ENCODE measurements around the gene PRKAG2.
A peak's percentile ranks its signal among the peaks of the same experiment; 100 is the strongest.
"Not testable (repeated sequence)": the region's sequence is repeated elsewhere in the genome, so short reads cannot be mapped to it uniquely, and the experiment has no call there.

PRKAG2 gene

GRCh38 chr7:151759591-151760042 lies 117.3 kb downstream of the PRKAG2 start:
- DNase-seq: peak; percentile 54 to 63

- DNase-seq: no peak
These were observed 118.0 kb downstream of the PRKAG2 start for GRCh38 chr7:151758622-151759540.

GRCh38 chr7:151757274-151757673 lies 119.6 kb downstream of the PRKAG2 start:
- DNase-seq: no peak

DNA sequence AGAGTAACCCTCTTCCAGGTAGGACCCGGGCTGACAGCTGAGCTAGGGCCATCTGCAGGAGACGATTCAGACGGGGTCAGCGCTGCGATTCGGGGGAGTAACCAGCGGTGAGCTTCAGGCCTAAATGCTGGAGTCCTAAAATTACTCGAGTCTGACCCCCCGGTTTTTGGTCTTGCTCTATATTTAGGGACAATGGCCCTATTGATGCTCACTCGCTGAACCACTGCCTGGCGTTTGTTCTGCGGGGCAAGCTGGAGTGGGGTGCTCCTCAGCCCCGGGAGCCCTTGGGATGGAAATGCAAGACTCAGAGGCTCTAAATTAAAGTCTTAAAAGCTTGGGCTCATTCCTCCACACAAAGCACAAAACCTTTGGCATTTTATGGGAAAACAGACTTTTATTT lies 120.0 kb downstream of the PRKAG2 start:
- no peak for DNase-seq

DNA sequence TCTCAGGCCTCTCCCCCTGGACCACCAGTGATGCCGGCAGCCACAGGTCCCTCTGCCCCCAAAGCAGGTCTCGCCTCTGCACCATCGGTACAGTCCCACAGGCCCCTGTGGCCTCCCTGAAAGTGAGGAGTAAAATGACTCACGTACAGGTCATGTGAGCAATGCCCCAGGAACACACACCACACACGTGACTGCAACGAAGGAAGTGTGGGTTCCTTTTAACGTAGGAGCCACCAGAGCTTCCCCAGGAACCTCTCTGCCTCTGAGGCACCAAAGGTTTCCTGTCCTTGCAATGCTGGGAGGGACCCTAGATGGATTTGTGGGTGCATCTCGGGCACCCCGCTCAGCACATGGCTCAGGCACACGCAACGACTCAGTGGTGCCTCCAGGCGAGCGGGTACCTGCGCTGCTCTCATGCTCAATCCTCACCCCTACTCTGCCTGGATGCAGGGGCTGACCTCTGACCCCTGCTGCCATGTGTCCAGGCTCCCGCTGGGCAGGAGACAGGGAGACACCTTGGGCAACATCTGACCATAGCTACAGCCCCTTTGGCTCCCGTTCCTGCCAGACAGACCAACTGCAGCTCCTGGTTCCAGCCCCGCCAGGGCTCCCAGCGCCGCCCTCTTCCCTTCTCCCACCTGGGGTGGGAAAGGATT lies 120.7 kb downstream of the PRKAG2 start:
- peak; percentile 58 to 64 for DNase-seq

DNA sequence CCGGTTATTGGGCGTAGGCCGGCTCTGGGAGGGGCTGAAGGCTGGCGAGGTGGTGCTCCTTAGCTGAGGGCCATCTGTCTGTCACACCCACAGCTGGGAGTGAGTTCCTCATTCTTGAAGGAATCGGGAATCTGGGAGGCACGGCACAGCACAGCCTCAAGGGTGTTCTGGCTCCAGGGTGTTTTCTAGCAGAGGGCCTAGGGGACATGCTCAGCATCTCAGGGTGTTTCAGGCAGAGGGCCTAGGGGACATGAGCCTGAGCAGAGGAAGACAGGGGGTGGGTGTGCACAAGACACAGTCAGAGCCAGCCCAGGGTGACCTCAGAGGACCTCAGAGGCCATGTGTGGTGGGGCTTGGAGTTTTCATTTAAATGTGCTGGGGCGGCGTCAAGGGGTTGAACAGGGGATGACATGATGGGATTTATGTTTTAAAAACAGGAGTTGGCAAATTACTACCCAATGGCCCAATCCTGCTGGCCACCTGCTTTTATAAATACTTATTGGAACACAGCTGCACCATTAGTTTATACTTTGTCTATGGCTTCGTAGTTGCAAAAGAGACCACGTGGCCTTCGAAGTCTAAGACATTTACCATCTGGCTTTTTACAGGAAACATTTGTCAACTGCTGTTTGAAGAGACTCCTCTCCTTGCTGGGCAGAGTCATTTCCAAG lies 121.6 kb downstream of the PRKAG2 start:
- DNase-seq: no peak

DNA sequence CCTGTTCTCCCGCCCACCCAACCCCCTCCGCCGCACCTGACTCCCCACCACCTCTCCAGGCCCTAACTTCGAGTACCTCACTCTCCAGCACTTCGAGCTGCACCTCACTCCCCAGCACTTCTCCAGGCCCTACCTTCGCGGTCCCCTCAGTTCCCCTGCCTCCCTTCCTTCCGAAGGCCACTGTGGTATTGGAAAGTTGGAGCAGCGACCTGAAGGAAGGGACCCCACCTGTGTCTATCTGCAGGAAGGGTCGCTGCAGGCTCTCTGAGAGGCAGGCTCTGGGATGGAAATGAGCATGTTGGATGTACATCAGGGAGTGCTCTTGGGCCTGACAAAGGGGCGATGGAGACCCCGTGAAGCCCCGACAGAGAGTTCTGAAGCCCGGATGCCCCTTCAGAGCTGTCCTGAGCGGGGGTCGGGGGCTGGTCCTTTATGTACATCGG lies 122.2 kb downstream of the PRKAG2 start:
- no peak for DNase-seq

GRCh38 chr7:151754142-151754590 lies 122.7 kb downstream of the PRKAG2 start:
- no peak for DNase-seq

GRCh38 chr7:151752816-151753595 lies 123.9 kb downstream of the PRKAG2 start:
- DNase-seq: no peak

DNA sequence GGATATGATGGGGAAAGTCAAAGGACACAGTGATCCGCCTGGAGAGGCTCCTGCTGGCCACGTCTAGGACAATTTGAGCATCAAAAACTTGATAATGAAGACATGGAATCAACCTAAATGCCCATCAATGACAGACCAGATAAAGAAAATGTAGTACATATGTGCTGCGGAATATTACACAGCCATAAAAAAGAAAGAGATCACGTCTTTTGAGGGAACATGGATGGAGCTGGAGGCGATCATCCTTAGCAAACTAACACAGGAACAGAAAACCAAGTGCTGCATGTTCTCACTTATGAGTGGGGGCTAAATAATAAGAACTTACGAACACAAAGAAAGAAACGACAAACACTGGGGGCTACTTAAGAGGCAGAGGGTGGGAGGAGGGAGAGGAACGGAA lies 124.9 kb downstream of the PRKAG2 start:
- DNase-seq: no peak

DNA sequence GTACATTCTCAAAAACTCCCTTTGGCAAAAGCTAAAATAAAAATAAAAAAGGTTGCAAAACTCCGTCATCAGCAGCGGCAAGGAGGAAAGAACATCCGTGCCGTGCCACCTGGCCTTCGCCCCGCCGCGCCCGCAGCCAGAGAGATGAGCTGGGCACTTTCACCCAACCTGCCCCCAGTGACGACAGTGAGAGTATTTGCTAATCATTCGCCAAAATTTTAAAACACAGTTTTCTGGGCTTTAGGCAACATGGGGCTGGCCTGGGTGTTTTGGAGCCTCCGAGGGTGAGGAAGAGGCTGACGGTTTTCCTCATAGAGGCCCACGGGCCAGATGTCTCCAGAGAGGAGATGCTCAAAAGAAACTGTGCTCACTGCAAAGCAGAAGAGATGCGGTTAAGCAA lies 128.2 kb downstream of the PRKAG2 start:
- no peak for DNase-seq

DNA sequence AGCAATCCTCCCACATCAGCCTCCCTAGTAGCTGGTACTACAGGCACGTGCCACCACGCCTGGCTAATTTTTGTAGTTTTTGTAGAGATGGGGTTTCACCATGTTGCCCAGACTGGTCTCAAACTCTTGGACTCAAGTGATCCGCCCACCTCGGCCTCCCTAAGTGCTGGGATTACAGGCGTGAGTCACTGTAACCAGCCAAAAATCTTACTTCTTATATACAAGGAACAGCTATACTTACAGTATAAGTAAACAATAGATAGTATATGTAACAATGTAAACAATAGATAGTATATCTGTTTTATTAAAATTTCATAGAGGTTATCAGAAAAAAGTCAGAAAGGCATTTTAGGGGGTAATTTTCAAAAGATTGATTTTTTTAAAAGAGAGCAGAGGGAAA lies 128.9 kb downstream of the PRKAG2 start:
- DNase-seq: not testable (repeated sequence)

DNA sequence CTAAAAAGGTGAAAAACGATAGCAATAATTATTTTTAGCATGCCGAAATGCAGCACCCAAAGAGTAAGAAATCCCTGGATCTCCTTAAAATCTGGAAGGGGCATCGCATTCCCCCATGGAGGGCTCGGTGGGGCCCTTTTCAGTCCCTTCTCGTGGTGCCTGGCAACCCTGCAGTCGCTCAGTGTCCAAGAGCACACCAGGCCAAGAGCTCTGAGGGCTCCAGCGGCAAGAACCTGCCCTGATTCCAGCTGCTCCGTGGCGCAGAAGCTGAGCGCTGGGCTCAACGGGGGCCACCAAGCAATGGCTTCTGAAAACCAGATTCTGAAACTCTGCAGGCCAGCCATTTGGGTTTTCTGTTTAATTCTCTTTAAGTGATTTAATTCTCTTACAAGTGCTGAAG lies 131.2 kb downstream of the PRKAG2 start:
- no peak for DNase-seq

- no peak for DNase-seq
These were observed 132.0 kb downstream of the PRKAG2 start for GRCh38 chr7:151744656-151745638.

DNA sequence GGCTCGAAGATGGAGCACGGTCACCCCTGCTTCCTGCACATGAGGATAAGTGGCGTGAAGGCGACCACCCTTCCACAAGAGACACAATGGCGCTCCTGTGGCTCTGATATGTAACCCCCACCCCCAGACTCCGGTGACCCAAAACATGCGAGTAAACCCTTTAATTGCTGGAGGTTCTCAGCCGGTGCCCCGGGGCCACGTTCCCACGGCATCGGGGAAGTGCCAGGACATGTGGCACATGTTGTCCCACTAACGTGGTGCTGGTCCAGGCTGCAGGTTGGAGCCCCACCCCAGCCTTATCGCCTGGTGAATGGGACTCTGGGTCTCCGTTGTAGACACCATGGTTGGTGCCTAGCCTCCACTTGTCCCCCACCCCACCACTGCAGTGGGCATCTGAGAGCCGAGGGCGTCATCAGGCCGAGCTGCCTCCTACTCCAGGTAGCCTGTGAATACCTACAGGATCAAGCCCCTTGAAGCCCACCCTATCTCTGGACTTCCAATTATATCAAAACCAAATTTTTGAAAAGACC lies 132.8 kb downstream of the PRKAG2 start:
- DNase-seq: no peak

DNA sequence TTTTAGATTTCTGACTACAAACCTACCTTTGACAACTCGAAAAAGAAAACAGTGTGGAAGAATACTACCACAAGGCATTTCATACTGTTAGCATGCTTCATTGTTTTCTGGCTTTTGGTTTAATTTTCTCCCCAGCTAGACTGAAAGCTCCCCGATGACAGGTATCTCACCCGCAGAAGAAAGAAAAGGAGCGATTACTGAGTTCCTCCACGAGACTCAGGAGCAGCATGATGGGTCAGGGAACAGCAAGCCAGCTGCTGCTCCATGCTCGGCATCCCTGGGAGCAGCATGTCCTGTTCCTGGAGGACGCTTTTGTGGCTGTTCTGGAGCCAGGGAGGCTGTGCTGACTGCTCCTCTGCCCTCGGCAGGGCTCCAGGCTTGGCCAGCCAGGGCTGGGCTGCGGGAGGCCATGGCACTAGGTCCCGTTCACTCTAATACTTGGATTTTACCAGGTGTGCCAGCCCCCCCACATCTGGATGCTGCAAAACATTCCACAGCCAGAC lies 133.4 kb downstream of the PRKAG2 start:
- DNase-seq: no peak

DNA sequence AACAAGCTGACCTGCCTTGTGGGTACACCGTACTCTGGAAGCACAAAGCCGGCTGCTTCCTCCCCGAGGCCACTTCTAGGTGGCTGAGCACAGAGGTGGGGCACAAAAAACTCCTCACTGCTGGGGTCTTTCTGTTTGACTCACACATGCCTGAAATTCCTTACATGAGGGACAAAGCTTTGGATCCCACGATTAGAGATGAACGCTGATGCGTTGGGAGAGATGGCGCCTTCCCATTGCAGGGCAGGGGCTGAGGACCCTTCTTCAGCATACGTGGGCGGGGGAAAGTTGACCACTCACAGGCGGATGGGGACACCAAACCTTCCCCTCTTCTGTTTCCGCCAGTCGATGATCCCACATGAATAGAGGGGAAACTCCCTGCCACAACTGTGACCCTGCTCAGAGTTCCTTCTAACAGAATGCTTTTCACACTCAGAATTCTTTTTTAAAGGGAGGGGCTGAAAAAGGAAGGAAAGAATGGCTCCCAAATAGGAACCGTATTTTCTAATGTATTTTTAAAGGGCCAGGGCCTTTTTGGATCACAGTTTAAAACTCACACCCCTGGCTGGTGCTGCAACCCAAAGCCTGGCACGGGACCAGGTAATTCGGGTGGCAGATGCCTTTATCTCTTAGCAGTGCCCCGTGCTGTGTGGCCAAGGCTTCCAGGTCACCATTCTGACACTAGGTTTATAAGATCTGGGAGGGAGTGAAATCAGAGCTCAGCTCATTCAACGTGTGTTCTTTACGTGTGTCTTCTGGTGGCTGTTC lies 134.0 kb downstream of the PRKAG2 start:
- no peak for DNase-seq

GRCh38 chr7:151741585-151741984 lies 135.3 kb downstream of the PRKAG2 start:
- no peak for DNase-seq

GRCh38 chr7:151740081-151740851 lies 136.6 kb downstream of the PRKAG2 start:
- DNase-seq: no peak
